Fibroblast of skin of left quadriceps (primary cell): ENCODE results near the gene LMF1.
"Not testable (repeated sequence)": the region's sequence is repeated elsewhere in the genome, so short reads cannot be mapped to it uniquely, and the experiment has no call there.

Experiments used
- DNase-seq, 2 experiments: peaks; one replicate each; pipeline ENCODE4 v3.0.0-alpha.2; 2013; ENCODE audit warnings: low read depth in 2 of 2

LMF1 gene

GRCh38 chr16:869823-870641, 100.8 kb downstream of the LMF1 start:
- DNase-seq, result no peak

GRCh38 chr16:868846-869822, 101.7 kb downstream of the LMF1 start:
- DNase-seq, result no peak

GRCh38 chr16:868386-868755, 102.4 kb downstream of the LMF1 start:
- no peak for DNase-seq

- DNase-seq, result no peak
Measured at GRCh38 chr16:867421-868385, 103.1 kb downstream of the LMF1 start.

GRCh38 chr16:866252-866896, 104.4 kb downstream of the LMF1 start:
- no peak for DNase-seq

- DNase-seq, result no peak
Measured at GRCh38 chr16:865026-865425, 105.8 kb downstream of the LMF1 start.

- DNase-seq, result no peak
Measured at GRCh38 chr16:861446-861845, 109.3 kb downstream of the LMF1 start.

GRCh38 chr16:860891-861290, 109.9 kb downstream of the LMF1 start:
- DNase-seq, result no peak

- DNase-seq, result not testable (repeated sequence)
Measured at GRCh38 chr16:858971-859370, 111.8 kb downstream of the LMF1 start.

GRCh38 chr16:858441-858840, 112.3 kb downstream of the LMF1 start:
- not testable (repeated sequence) for DNase-seq

- no peak for DNase-seq
Measured at GRCh38 chr16:856811-857210, 114.0 kb downstream of the LMF1 start.

GRCh38 chr16:856101-856500, 114.7 kb downstream of the LMF1 start:
- no peak for DNase-seq

- no peak for DNase-seq
Measured at GRCh38 chr16:855471-855870, 115.3 kb downstream of the LMF1 start.

- DNase-seq, result no peak
Measured at GRCh38 chr16:854808-855410, 115.9 kb downstream of the LMF1 start.

- no peak for DNase-seq
Measured at GRCh38 chr16:853981-854807, 116.6 kb downstream of the LMF1 start.

GRCh38 chr16:853306-853705, 117.5 kb downstream of the LMF1 start:
- no peak for DNase-seq

GRCh38 chr16:852451-853185, 118.2 kb downstream of the LMF1 start:
- DNase-seq, result no peak

GRCh38 chr16:851871-852270, 118.9 kb downstream of the LMF1 start:
- DNase-seq, result no peak

- DNase-seq, result no peak
Measured at GRCh38 chr16:851209-851810, 119.5 kb downstream of the LMF1 start.
